Breast epithelium (tissue), 4 donors: Measurements from ENCODE around the gene PDK2. TPM values are rescaled to one million over a fixed set of nuclear protein-coding genes. Genes with fewer than 3 reads are reported as not detected.

Experiments
- DNase-seq, 2 donors: peaks; one replicate each; pipeline ENCODE4 v3.0.0-alpha.2; 2019; ENCODE audit warnings: low spot score in 2 of 2
- H3K27ac ChIP-seq, 2 donors: fragments of 200-600 bp; sonication (generic) in 1 of 2; one replicate each; pipeline ENCODE4 v1.5.1; 2016 to 2019; ENCODE audit warnings: mild to moderate bottlenecking in 1 of 2
- H3K27me3 ChIP-seq, 2 donors: fragments of 200-600 bp; sonication (generic) in 1 of 2; one replicate each; pipeline versions ENCODE4 v1.5.1 to v1.6.0; 2017 to 2019; ENCODE audit warnings: control low read depth in 1 of 2, mild to moderate bottlenecking in 1 of 2
- H3K36me3 ChIP-seq: fragments of 200-600 bp; one replicate; pipeline ENCODE4 v1.5.1; 2019
- H3K4me1 ChIP-seq, 2 donors: fragments of 200-600 bp; sonication (generic); one replicate each; pipeline ENCODE4 v1.5.1; 2016 to 2019; ENCODE audit warnings: control low read depth in 1 of 2
- H3K4me3 ChIP-seq, 3 donors: fragments of 200-600 bp; sonication (generic); 1 replicate in 2 of 3; 2 replicates in 1 of 3; pipeline ENCODE4 v1.5.1; 2016 to 2019; ENCODE audit warnings: mild to moderate bottlenecking in 3 of 3, moderate library complexity in 2 of 3
- H3K9me3 ChIP-seq, 2 donors: fragments of 200-600 bp; sonication (generic) in 1 of 2; one replicate each; pipeline ENCODE4 v1.5.1; 2016 to 2019; ENCODE audit warnings: control low read depth in 1 of 2
- CTCF ChIP-seq, 3 donors: fragments of 450-650 bp; IDR thresholded peaks; one replicate each; pipeline ENCODE4 v1.5.1; 2016 to 2017; ENCODE audit warnings: antibody characterized with exemption in 3 of 3, mild to moderate bottlenecking in 3 of 3, moderate library complexity in 3 of 3
- POLR2A ChIP-seq: fragments of 450-650 bp; IDR thresholded peaks from one replicate; pipeline ENCODE4 v1.6.1; 2016; ENCODE audit warnings: antibody characterized with exemption, mild to moderate bottlenecking, moderate library complexity
- POLR2AphosphoS5 ChIP-seq, 3 donors: sonication (generic); formaldehyde crosslinking; IDR thresholded peaks; one replicate each; pipeline ENCODE4 v1.6.1; 2017; ENCODE audit warnings: antibody characterized with exemption in 3 of 3
- intact Hi-C: fragments of 100-400 bp; cut with DNase I; formaldehyde crosslinking; loops from one replicate; pipeline ENCODE4 v1.15.1; 2023; ENCODE audit warnings: low total_unique reads
- total RNA-seq, 3 donors: library from RNA; depleted of rRNA; stranded (reverse); fragments of >200 nt; gene quantifications; one replicate each; pipeline ENCODE4 v1.1.0, GENCODE V29; 2016

PDK2 gene
- total RNA-seq, 3 donors from 2014 or later, result 28.2 to 53.4 (median 30.5) TPM

DNA sequence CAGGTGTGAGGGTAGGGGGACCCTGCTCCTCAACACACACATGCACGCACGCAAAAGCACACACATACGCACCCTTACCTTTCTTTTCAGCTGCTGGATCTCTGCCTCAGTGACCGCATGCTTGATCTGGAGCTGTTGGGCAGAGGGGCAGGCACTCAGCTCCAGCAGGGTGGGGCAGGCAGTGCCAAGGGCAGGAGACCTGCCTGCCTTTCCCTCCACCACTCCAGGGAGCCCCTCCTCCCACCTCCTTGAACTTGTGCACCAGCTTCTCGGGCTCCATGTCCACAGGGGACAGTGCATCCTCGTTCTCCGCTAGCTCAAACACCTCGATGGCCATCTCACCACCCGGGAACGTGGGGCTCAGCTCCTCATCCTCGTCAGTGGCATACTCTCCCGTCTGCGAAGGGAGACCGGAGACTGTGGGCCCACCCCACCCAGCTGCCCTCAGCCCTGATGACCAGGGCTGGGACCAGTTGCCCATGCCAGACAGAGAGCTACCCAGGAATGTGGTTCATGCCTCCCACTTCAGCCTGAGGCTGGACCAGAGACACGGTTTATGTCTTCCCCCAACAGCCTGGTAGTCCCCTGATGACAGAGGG is 44.1 kb downstream of the PDK2 start:
- Histone ChIP-seq H3K9me3 (no peaks in the 10 kb centered on the region), H3K27me3 (no peaks in the 10 kb centered on the region), H3K36me3 (no peaks in the 10 kb centered on the region), H3K4me3 (no peak overlapping the region), H3K27ac (no peak overlapping the region), H3K4me1 (no peaks in the 10 kb centered on the region)
- DNase-seq, result no peak
- TF ChIP-seq POLR2AphosphoS5 (IDR thresholded peaks at IDR 0.05), result no peak
- no peak for TF ChIP-seq POLR2A
- TF ChIP-seq CTCF (IDR thresholded peaks at IDR 0.05), result no peak
- intact Hi-C loops, result no loop called here

DNA sequence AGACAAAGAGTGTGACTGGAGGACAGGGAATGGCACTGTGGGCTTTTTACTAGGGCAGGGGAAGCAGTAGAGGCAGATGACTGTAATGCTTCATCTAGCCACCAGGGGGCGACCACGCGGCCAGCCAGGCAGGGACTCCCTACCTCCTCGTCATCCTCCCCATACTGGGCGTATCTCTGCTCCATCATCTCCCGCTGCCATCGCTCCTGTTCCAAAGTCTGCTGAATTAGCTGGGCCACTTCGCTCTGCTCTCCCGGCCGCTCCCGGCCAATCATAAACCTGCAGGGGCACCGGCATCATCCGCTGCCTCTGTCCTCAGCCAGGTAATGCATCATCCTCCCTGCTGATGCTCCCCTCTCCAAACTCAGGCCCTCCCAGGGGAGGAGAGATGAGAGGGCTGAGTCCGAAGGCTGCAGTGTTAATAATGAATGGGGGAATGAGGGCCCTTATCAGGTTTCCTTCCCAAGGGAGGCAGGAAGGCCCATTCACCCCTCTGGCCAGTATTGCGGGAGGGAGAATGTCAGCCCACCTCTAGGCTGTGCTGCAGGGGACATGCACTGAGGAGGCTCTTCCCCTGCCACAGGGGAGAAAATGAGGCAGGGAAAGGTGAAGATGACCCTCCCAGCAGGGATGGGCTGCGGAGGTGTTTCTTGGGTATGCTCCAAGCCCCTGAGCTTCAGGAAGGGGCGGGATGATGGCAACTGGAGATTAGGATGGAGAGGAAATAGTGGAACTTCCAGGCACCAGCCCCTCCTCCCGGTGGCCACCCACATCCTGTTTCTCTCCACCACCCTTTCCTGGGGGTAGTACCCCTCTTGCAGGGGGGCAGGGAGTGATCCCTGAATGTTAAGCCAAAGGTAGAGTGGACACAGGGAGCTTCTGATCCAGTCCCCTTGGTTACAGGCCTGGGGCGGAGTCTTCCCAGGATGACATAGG is 45.1 kb downstream of the PDK2 start:
- Histone ChIP-seq H3K4me1 (no peaks in the 10 kb centered on the region), H3K9me3 (no peaks in the 10 kb centered on the region), H3K4me3 (no peak overlapping the region), H3K27me3 (no peaks in the 10 kb centered on the region), H3K36me3 (no peaks in the 10 kb centered on the region), H3K27ac (peak overlapping the region in 1 of 2 donors; percentile 48)
- TF ChIP-seq POLR2AphosphoS5 (IDR thresholded peaks at IDR 0.05) (peak in 1 of 3 donors; percentile 12), CTCF (IDR thresholded peaks at IDR 0.05) (peak; percentile 93 to 96 (median 95)), POLR2A (no peak)
- peak in 1 of 2 donors; percentile 77 for DNase-seq
- intact Hi-C loops, result no loop called here

DNA sequence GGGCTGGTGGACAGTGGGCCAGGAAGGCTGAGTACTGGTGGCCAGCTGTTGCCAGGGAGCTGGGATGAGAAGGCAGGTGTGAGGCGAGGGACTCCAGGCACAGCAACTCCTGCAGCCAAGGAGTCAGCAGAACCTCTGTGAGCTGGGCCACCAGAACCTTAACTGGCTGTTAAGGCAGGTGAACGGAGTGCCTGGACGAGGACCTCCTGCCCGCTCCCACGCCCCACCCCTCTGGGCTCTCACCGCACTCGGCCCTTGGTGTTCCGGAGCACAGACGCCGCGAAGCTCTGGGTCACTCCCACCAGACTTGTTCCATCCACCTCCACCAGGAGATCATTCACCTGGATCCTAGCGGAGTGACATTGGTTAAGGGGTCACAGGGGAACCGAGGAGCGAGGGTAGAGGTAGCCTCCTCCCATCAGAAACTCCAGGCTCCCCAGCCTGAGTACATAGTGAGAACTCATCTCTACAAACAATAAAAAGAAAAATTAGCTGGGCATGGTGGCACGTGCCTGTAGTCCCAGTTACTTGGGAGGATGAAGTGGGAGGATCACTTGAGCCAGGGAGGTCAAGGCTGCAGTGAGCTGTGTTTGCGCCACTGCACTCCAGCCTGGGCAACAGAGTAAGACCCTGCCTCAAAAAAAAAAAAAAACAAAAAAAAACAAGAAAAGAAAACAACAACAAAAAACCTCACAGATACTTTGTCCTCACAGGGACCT is 46.0 kb downstream of the PDK2 start:
- TF ChIP-seq POLR2AphosphoS5 (IDR thresholded peaks at IDR 0.05) (no peak), CTCF (IDR thresholded peaks at IDR 0.05) (no peak), POLR2A (no peak)
- Histone ChIP-seq H3K27me3 (no peaks in the 10 kb centered on the region), H3K36me3 (no peaks in the 10 kb centered on the region), H3K9me3 (no peaks in the 10 kb centered on the region), H3K4me3 (no peak overlapping the region), H3K4me1 (no peaks in the 10 kb centered on the region), H3K27ac (peak overlapping the region in 1 of 2 donors; percentile 48)
- no peak for DNase-seq
- intact Hi-C loops, result no loop called here

GRCh38 chr17:50141745-50142110 is 46.6 kb downstream of the PDK2 start:
- intact Hi-C loops, result no loop called here
- H3K27ac ChIP-seq, result no peak overlapping the region
- DNase-seq, result no peak
- H3K4me3 ChIP-seq, result no peak overlapping the region
- peaks cover 1 to 4% of the 10 kb centered on the region in 2 donors for H3K4me1 ChIP-seq
- no peaks in the 10 kb centered on the region for H3K27me3 ChIP-seq
- TF ChIP-seq POLR2A (no peak), POLR2AphosphoS5 (IDR thresholded peaks at IDR 0.05) (no peak), CTCF (IDR thresholded peaks at IDR 0.05) (no peak)
- H3K9me3 ChIP-seq, result no peaks in the 10 kb centered on the region
- H3K36me3 ChIP-seq, result no peaks in the 10 kb centered on the region
